Liver (tissue), 9 donors: Measurements from ENCODE around the gene THRA. TPM values are rescaled to one million over a fixed set of nuclear protein-coding genes. Genes with fewer than 3 reads are reported as not detected.

Experiments used
- DNase-seq: peaks from one replicate; pipeline ENCODE4 v3.0.0-alpha.2; 2017; ENCODE audit warnings: low spot score
- H3K27ac ChIP-seq, 2 donors: one replicate each; pipeline ENCODE4 v1.7.0; 2013; ENCODE audit warnings: inconsistent platforms in 2 of 2, low read length in 2 of 2, control low read depth in 1 of 2, low read depth in 1 of 2, mild to moderate bottlenecking in 1 of 2
- H3K27me3 ChIP-seq, 4 donors: one replicate each; pipeline versions ENCODE4 v1.6.1 to v1.7.0; 2013; ENCODE audit warnings: low read length in 3 of 4, inconsistent platforms in 1 of 4, mild to moderate bottlenecking in 1 of 4, moderate library complexity in 1 of 4; ENCODE audit not compliant: control insufficient read depth in 4 of 4, insufficient read depth in 4 of 4
- H3K36me3 ChIP-seq, 4 donors: one replicate each; pipeline versions ENCODE4 v1.6.1 to v1.7.0; 2013; ENCODE audit warnings: low read length in 3 of 4, mild to moderate bottlenecking in 3 of 4, low read depth in 1 of 4, moderate library complexity in 1 of 4; ENCODE audit not compliant: control insufficient read depth in 4 of 4, insufficient read depth in 3 of 4
- H3K4me1 ChIP-seq, 4 donors: one replicate each; pipeline versions ENCODE4 v1.6.1 to v1.7.0; 2013; ENCODE audit warnings: low read length in 3 of 4, mild to moderate bottlenecking in 3 of 4, moderate library complexity in 1 of 4; ENCODE audit not compliant: control insufficient read depth in 4 of 4, insufficient read depth in 4 of 4
- H3K4me3 ChIP-seq, 3 donors: one replicate each; pipeline versions ENCODE4 v1.6.1 to v1.7.0; 2013; ENCODE audit warnings: low read length in 3 of 3, control low read depth in 1 of 3, low read depth in 1 of 3, mild to moderate bottlenecking in 1 of 3
- H3K9ac ChIP-seq, 2 donors: one replicate each; pipeline ENCODE4 v1.7.0; 2013; ENCODE audit warnings: low read length in 2 of 2, mild to moderate bottlenecking in 2 of 2, moderate library complexity in 2 of 2, control low read depth in 1 of 2, low read depth in 1 of 2
- H3K9me3 ChIP-seq, 4 donors: one replicate each; pipeline versions ENCODE4 v1.6.1 to v1.7.0; 2013; ENCODE audit warnings: low read length in 3 of 4; ENCODE audit not compliant: control insufficient read depth in 4 of 4
- ATF3 ChIP-seq: IDR thresholded peaks from 2 replicates; pipeline ENCODE4 v1.6.1; 2016; ENCODE audit warnings: antibody characterized with exemption
- CTCF ChIP-seq: fragments of 150-350 bp; IDR thresholded peaks from 2 replicates; pipeline ENCODE4 v1.5.1; 2017; ENCODE audit warnings: improper control_type of control experiment, low read depth, low read length; ENCODE audit not compliant: missing input control
- EGR1 ChIP-seq, 2 donors: IDR thresholded peaks; 2 replicates each; pipeline ENCODE4 v1.6.1; 2016 to 2018; ENCODE audit warnings: antibody characterized with exemption in 2 of 2, low read depth in 2 of 2
- FOXA1 ChIP-seq: IDR thresholded peaks from 2 replicates; pipeline ENCODE4 v1.6.1; 2016; ENCODE audit warnings: antibody characterized with exemption
- FOXA2 ChIP-seq: IDR thresholded peaks from 2 replicates; pipeline ENCODE4 v1.6.1; 2016; ENCODE audit warnings: antibody characterized with exemption
- GABPA ChIP-seq, 2 donors: IDR thresholded peaks in 1 of 2; conservative IDR thresholded peaks in 1 of 2; 2 replicates each; pipeline ENCODE4 v1.6.1; 2016; ENCODE audit warnings: antibody characterized with exemption in 2 of 2, mild to moderate bottlenecking in 1 of 2, moderate library complexity in 1 of 2
- HNF4A ChIP-seq, 2 donors: conservative IDR thresholded peaks; 2 replicates each; pipeline ENCODE4 v1.6.1; 2016; ENCODE audit warnings: antibody characterized with exemption in 2 of 2, mild to moderate bottlenecking in 2 of 2
- HNF4G ChIP-seq: IDR thresholded peaks from 2 replicates; pipeline ENCODE4 v1.6.1; 2016; ENCODE audit warnings: antibody characterized with exemption
- JUND ChIP-seq, 2 donors: IDR thresholded peaks; 2 replicates each; pipeline ENCODE4 v1.6.1; 2016; ENCODE audit warnings: antibody characterized with exemption in 2 of 2
- MAX ChIP-seq: IDR thresholded peaks from 2 replicates; pipeline ENCODE4 v1.6.1; 2016; ENCODE audit warnings: antibody characterized with exemption
- NR2F2 ChIP-seq: IDR thresholded peaks from 2 replicates; pipeline ENCODE4 v1.6.1; 2016; ENCODE audit warnings: antibody characterized with exemption
- RAD21 ChIP-seq, 2 donors: IDR thresholded peaks; 2 replicates each; pipeline ENCODE4 v1.6.1; 2016; ENCODE audit warnings: antibody characterized with exemption in 2 of 2, mild to moderate bottlenecking in 2 of 2
- REST ChIP-seq: IDR thresholded peaks from 2 replicates; pipeline ENCODE4 v1.6.1; 2016; ENCODE audit warnings: antibody characterized with exemption, mild to moderate bottlenecking
- RXRA ChIP-seq, 2 donors: IDR thresholded peaks; 2 replicates each; pipeline ENCODE4 v1.6.1; 2017 to 2018; ENCODE audit warnings: antibody characterized with exemption in 2 of 2, mild to moderate bottlenecking in 1 of 2
- SP1 ChIP-seq: IDR thresholded peaks from 2 replicates; pipeline ENCODE4 v1.6.1; 2018; ENCODE audit warnings: antibody characterized with exemption, mild to moderate bottlenecking
- TAF1 ChIP-seq: conservative IDR thresholded peaks from 2 replicates; pipeline ENCODE4 v1.6.1; 2016; ENCODE audit warnings: antibody characterized with exemption, mild to moderate bottlenecking
- YY1 ChIP-seq: IDR thresholded peaks from 2 replicates; pipeline ENCODE4 v1.6.1; 2016; ENCODE audit warnings: antibody characterized with exemption, mild to moderate bottlenecking
- ZBTB33 ChIP-seq: IDR thresholded peaks from 2 replicates; pipeline ENCODE4 v1.6.1; 2016; ENCODE audit warnings: antibody characterized with exemption
- WGBS: extraction: QIAGEN DNeasy Blood & Tissue Kit; methylation state at CpG from one replicate; pipeline ENCODE4 v1.1.7; 2013; 5-methylcytosine and 5-hydroxymethylcytosine counted together
- polyA plus RNA-seq, 2 donors: library from polyadenylated mRNA; stranded (reverse) in 1 of 2; unstranded in 1 of 2; fragments of 200-250 nt in 1 of 2; fragments of >200 nt in 1 of 2; fragmentation: Nextera tagmentation in 1 of 2; extraction: Ambion mirVana in 1 of 2; gene quantifications; one replicate each; pipeline versions ENCODE4 v1.2.1 to v1.2.3, GENCODE V29; 2013 to 2015
- total RNA-seq, 2 donors: library from RNA; depleted of rRNA; stranded (reverse); fragments of >200 nt; gene quantifications; one replicate each; pipeline ENCODE4 v1.2.3, GENCODE V29; 2014
- donor health status: healthy.
- donor health status: healthy.
- donor health status: healthy.
- donor health status: healthy.
- donor health status: healthy.

The THRA gene
- total and polyA plus RNA-seq, 4 donors: 3.2 to 10.3 (median 7.4) TPM

GRCh38 chr17:40038882-40039513, 23.8 kb upstream of the THRA start:
- Histone ChIP-seq H3K36me3 (peaks cover 0 to 11% (median 2%) of the 10 kb centered on the region in 4 donors), H3K9ac (no peak overlapping the region), H3K27ac (peak overlapping the region; percentile 1 to 2), H3K9me3 (no peaks in the 10 kb centered on the region), H3K27me3 (no peaks in the 10 kb centered on the region), H3K4me1 (peaks cover 2 to 9% (median 4%) of the 10 kb centered on the region in 4 donors), H3K4me3 (no peak overlapping the region)
- TF ChIP-seq ATF3 (no peak), TAF1 (no peak), CTCF (peak; percentile 72), FOXA2 (no peak), REST (no peak), YY1 (peak; percentile 11), NR2F2 (no peak), EGR1 (IDR thresholded peaks at IDR 0.05; ENCODE audit: low read depth in 2 of 2) (no peak), GABPA (IDR thresholded peaks at IDR 0.05 in 1 of 2, conservative IDR thresholded peaks at IDR 0.05 in 1 of 2) (no peak), RAD21 (IDR thresholded peaks at IDR 0.05) (peak; percentile 71 to 74), HNF4A (conservative IDR thresholded peaks at IDR 0.05) (peak in 1 of 2 donors; percentile 13), JUND (IDR thresholded peaks at IDR 0.05) (peak in 1 of 2 donors; percentile 20), HNF4G (peak; percentile 11), ZBTB33 (no peak), RXRA (IDR thresholded peaks at IDR 0.05) (peak; percentile 19 to 30), MAX (no peak), FOXA1 (no peak), SP1 (peak; percentile 53)
- DNase-seq: no peak
- WGBS: 32% methylated on average over 11 of the region's 11 CpGs
